Vagina (tissue), 2 donors: Measurements from ENCODE around the gene CFAP58. TPM values are rescaled to one million over a fixed set of nuclear protein-coding genes. Genes with fewer than 3 reads are reported as not detected.
A peak's percentile ranks its signal among the peaks of the same experiment; 100 is the strongest.

Experiments used
- DNase-seq, 2 donors: peaks; one replicate each; pipeline ENCODE4 v3.0.0-alpha.2; 2017; ENCODE audit errors: extremely low spot score in 2 of 2
- H3K27ac ChIP-seq: fragments of 200-600 bp; sonication (generic); one replicate; pipeline ENCODE4 v1.5.1; 2019
- H3K27me3 ChIP-seq: fragments of 200-600 bp; sonication (generic); one replicate; pipeline ENCODE4 v1.5.1; 2019
- H3K36me3 ChIP-seq, 2 donors: fragments of 200-600 bp; sonication (generic); one replicate each; pipeline ENCODE4 v1.5.1; 2017 to 2019
- H3K4me1 ChIP-seq: fragments of 200-600 bp; sonication (generic); one replicate; pipeline ENCODE4 v1.5.1; 2019
- H3K4me3 ChIP-seq, 2 donors: fragments of 200-600 bp; sonication (generic); 1 replicate in 1 of 2; 2 replicates in 1 of 2; pipeline ENCODE4 v1.5.1; 2016 to 2019
- H3K9me3 ChIP-seq: fragments of 200-600 bp; sonication (generic); one replicate; pipeline ENCODE4 v1.5.1; 2019
- CTCF ChIP-seq, 3 experiments: fragments of 450-650 bp in 2 of 3; fragments of 200-600 bp in 1 of 3; sonication (generic) in 1 of 3; IDR thresholded peaks; one replicate each; pipeline ENCODE4 v1.5.1; 2017 to 2019; ENCODE audit warnings: antibody characterized with exemption in 3 of 3, mild to moderate bottlenecking in 2 of 3, moderate library complexity in 2 of 3
- POLR2A ChIP-seq, 2 donors: fragments of 450-650 bp; IDR thresholded peaks; one replicate each; pipeline ENCODE4 v1.6.1; 2017; ENCODE audit warnings: antibody characterized with exemption in 2 of 2, mild to moderate bottlenecking in 2 of 2, moderate library complexity in 2 of 2
- POLR2AphosphoS5 ChIP-seq, 2 donors: sonication (generic); formaldehyde crosslinking; IDR thresholded peaks; one replicate each; pipeline ENCODE4 v1.9.0; 2017; ENCODE audit warnings: antibody characterized with exemption in 2 of 2, mild to moderate bottlenecking in 2 of 2, low read depth in 1 of 2; ENCODE audit not compliant: insufficient read depth in 1 of 2
- intact Hi-C: fragments of 100-400 bp; cut with DNase I; formaldehyde crosslinking; loops from one replicate; pipeline ENCODE4 v1.15.1; 2023
- total RNA-seq: library from RNA; depleted of rRNA; stranded (reverse); fragments of >200 nt; gene quantifications from one replicate; pipeline ENCODE4 v1.2.3, GENCODE V29; 2016

The CFAP58 gene
- total RNA-seq, 1 donor from 2014 or later, result 0.49 TPM

GRCh38 chr10:104371753-104372152, 18.1 kb downstream of the CFAP58 start:
- Histone ChIP-seq H3K4me1 (no peaks in the 10 kb centered on the region), H3K9me3 (no peaks in the 10 kb centered on the region), H3K27ac (no peak overlapping the region), H3K27me3 (no peaks in the 10 kb centered on the region), H3K4me3 (no peak overlapping the region), H3K36me3 (no peaks in the 10 kb centered on the region)
- no peak for TF ChIP-seq POLR2AphosphoS5 (IDR thresholded peaks at IDR 0.05; ENCODE audit: insufficient read depth in 1 of 2, low read depth in 1 of 2)
- no peak for TF ChIP-seq POLR2A (IDR thresholded peaks at IDR 0.05)
- TF ChIP-seq CTCF (IDR thresholded peaks at IDR 0.05), result no peak
- intact Hi-C loops, result no loop called here
- no peak for DNase-seq

GRCh38 chr10:104374591-104374990, 21.0 kb downstream of the CFAP58 start:
- Histone ChIP-seq H3K4me1 (no peaks in the 10 kb centered on the region), H3K36me3 (no peaks in the 10 kb centered on the region), H3K9me3 (no peaks in the 10 kb centered on the region), H3K27me3 (no peaks in the 10 kb centered on the region), H3K4me3 (no peak overlapping the region), H3K27ac (no peak overlapping the region)
- TF ChIP-seq POLR2AphosphoS5 (IDR thresholded peaks at IDR 0.05; ENCODE audit: insufficient read depth in 1 of 2, low read depth in 1 of 2) (no peak), POLR2A (IDR thresholded peaks at IDR 0.05) (no peak), CTCF (IDR thresholded peaks at IDR 0.05) (no peak)
- intact Hi-C loops, result no loop called here
- no peak for DNase-seq

- Histone ChIP-seq H3K9me3 (no peaks in the 10 kb centered on the region), H3K36me3 (no peaks in the 10 kb centered on the region), H3K27ac (no peak overlapping the region), H3K27me3 (no peaks in the 10 kb centered on the region), H3K4me1 (no peaks in the 10 kb centered on the region), H3K4me3 (no peak overlapping the region)
- DNase-seq, result no peak
- intact Hi-C loops, result no loop called here
- TF ChIP-seq POLR2AphosphoS5 (IDR thresholded peaks at IDR 0.05; ENCODE audit: insufficient read depth in 1 of 2, low read depth in 1 of 2) (no peak), CTCF (IDR thresholded peaks at IDR 0.05) (no peak), POLR2A (IDR thresholded peaks at IDR 0.05) (no peak)
These were observed 23.2 kb downstream of the CFAP58 start for GRCh38 chr10:104376784-104377300.

GRCh38 chr10:104380336-104380735, 26.7 kb downstream of the CFAP58 start:
- intact Hi-C loops, result no loop called here
- no peaks in the 10 kb centered on the region for H3K9me3 ChIP-seq
- no peak for DNase-seq
- no peaks in the 10 kb centered on the region for H3K27me3 ChIP-seq
- H3K4me3 ChIP-seq, result no peak overlapping the region
- TF ChIP-seq POLR2A (IDR thresholded peaks at IDR 0.05) (no peak), POLR2AphosphoS5 (IDR thresholded peaks at IDR 0.05; ENCODE audit: insufficient read depth in 1 of 2, low read depth in 1 of 2) (no peak), CTCF (IDR thresholded peaks at IDR 0.05) (no peak)
- no peaks in the 10 kb centered on the region for H3K4me1 ChIP-seq
- no peaks in the 10 kb centered on the region for H3K36me3 ChIP-seq
- peak overlapping the region; percentile 20 for H3K27ac ChIP-seq

- Histone ChIP-seq H3K27me3 (no peaks in the 10 kb centered on the region), H3K4me3 (no peak overlapping the region), H3K27ac (no peak overlapping the region), H3K4me1 (no peaks in the 10 kb centered on the region), H3K36me3 (no peaks in the 10 kb centered on the region), H3K9me3 (no peaks in the 10 kb centered on the region)
- DNase-seq, result no peak
- TF ChIP-seq POLR2A (IDR thresholded peaks at IDR 0.05) (no peak), CTCF (IDR thresholded peaks at IDR 0.05) (no peak), POLR2AphosphoS5 (IDR thresholded peaks at IDR 0.05; ENCODE audit: insufficient read depth in 1 of 2, low read depth in 1 of 2) (no peak)
- intact Hi-C loops, result no loop called here
These were observed 33.7 kb downstream of the CFAP58 start for GRCh38 chr10:104387130-104387888.
